Colonic mucosa (tissue), 4 donors: ENCODE data around the gene PREX1. TPM values are rescaled to one million over a fixed set of nuclear protein-coding genes. Genes with fewer than 3 reads are reported as not detected.
A peak's percentile ranks its signal among the peaks of the same experiment; 100 is the strongest.

Experiments
- DNase-seq: peaks from one replicate; pipeline ENCODE4 v3.0.0-alpha.2; 2020
- H3K27ac ChIP-seq: fragments of 200-600 bp; one replicate; pipeline ENCODE4 v1.8.0; 2021
- H3K27me3 ChIP-seq: fragments of 200-600 bp; one replicate; pipeline ENCODE4 v1.8.0; 2021
- H3K36me3 ChIP-seq: fragments of 200-600 bp; one replicate; pipeline ENCODE4 v1.8.0; 2021
- H3K4me1 ChIP-seq: fragments of 200-600 bp; one replicate; pipeline ENCODE4 v1.8.0; 2021; ENCODE audit warnings: mild to moderate bottlenecking
- H3K4me3 ChIP-seq: fragments of 200-600 bp; one replicate; pipeline ENCODE4 v1.8.0; 2021
- H3K9ac ChIP-seq, 2 donors: one replicate each; pipeline ENCODE4 v1.7.0; 2013; ENCODE audit warnings: control low read depth in 2 of 2, low read depth in 2 of 2, low read length in 2 of 2
- H3K9me3 ChIP-seq: fragments of 200-600 bp; one replicate; pipeline ENCODE4 v1.8.0; 2021
- CTCF ChIP-seq: fragments of 200-600 bp; IDR thresholded peaks from one replicate; pipeline ENCODE4 v1.8.0; 2022; ENCODE audit warnings: antibody characterized with exemption, mild to moderate bottlenecking
- intact Hi-C: fragments of 100-400 bp; cut with DNase I; formaldehyde crosslinking; loops from one replicate; pipeline ENCODE4 v1.14.1; 2022
- total RNA-seq, 2 donors: library from RNA; stranded (reverse); fragmentation: NEBNext Ultra II Directional in 1 of 2; extraction: Animal tissue kit (Norgen Biotek cat#: 25700) in 1 of 2; gene quantifications; one replicate each; pipeline ENCODE4 v1.2.1, GENCODE V29; 2021
- donor health status: healthy.
- donor health status: DM: no; HTN: no; CAD: no.
- donor health status: DM: no; HTN: no; CAD: no.

Gene PREX1
- total RNA-seq, 2 donors from 2014 or later = 7.2 to 24.6 TPM

- no peak for TF ChIP-seq CTCF
- H3K4me3 ChIP-seq = no peak overlapping the region
Observed at GRCh38 chr20:48856130-48856529, 28.3 kb upstream of the PREX1 start.

DNA sequence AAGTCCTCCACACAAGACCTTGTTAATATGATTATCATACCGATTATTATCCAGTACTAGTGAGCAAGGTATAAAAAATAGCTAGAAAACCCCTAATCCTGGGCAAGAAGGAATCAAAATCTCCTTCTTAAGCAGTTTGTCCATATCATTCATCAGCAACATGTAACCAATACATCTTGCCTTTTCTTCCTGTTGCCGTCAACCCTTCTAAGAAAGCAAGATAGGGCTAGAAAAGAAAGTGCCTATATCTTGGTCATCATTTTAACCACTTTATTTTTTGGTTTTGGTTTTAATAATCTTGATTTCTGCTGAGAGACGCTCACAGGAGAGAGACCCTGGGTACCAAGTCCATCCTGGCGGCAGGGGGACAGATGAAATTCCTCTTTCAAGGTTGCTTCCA lies 27.2 kb upstream of the PREX1 start:
- no peak for TF ChIP-seq CTCF
- H3K27me3 ChIP-seq = no peaks in the 10 kb centered on the region
- H3K36me3 ChIP-seq = no peaks in the 10 kb centered on the region
- no peak overlapping the region for H3K27ac ChIP-seq
- no peak for DNase-seq
- intact Hi-C loops = no loop called here
- H3K9me3 ChIP-seq = no peaks in the 10 kb centered on the region
- no peak overlapping the region for H3K9ac ChIP-seq
- no peaks in the 10 kb centered on the region for H3K4me1 ChIP-seq
- H3K4me3 ChIP-seq = no peak overlapping the region

More at GRCh38 chr20:48856130-48856529, 28.3 kb upstream of the PREX1 start:
- H3K9ac ChIP-seq = no peak overlapping the region
- no peaks in the 10 kb centered on the region for H3K36me3 ChIP-seq
- no peak for DNase-seq
- H3K4me1 ChIP-seq = no peaks in the 10 kb centered on the region
- no peaks in the 10 kb centered on the region for H3K27me3 ChIP-seq
- intact Hi-C loops = no loop called here
- no peak overlapping the region for H3K27ac ChIP-seq
- no peaks in the 10 kb centered on the region for H3K9me3 ChIP-seq

- no peak for DNase-seq
- Histone ChIP-seq H3K9ac (no peak overlapping the region), H3K4me3 (no peak overlapping the region), H3K27me3 (no peaks in the 10 kb centered on the region), H3K4me1 (no peaks in the 10 kb centered on the region), H3K27ac (no peak overlapping the region), H3K36me3 (no peaks in the 10 kb centered on the region), H3K9me3 (no peaks in the 10 kb centered on the region)
- TF ChIP-seq CTCF = no peak
- intact Hi-C loops = no loop called here
Observed at GRCh38 chr20:48852609-48853008, 24.8 kb upstream of the PREX1 start.

DNA sequence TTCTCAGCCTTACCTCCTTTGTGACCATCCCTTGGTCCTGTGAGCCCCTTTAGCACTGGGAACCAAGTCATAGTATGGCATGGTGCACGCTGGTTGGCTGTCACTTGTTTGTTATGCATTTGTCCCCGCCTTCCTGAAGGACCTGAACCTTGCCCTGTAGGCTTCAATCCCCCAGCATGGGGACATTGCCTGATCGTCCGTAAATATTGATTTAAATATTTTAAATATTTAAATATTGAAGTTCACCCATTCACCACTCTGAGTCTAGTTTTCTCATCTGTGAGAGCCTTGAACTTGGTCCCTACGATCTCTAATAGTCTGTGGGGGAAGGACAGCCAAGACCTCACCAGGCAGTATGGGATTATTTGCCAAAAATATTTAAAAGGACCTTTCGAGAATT lies 23.8 kb upstream of the PREX1 start:
- H3K9me3 ChIP-seq = no peaks in the 10 kb centered on the region
- intact Hi-C loops = no loop called here
- H3K27me3 ChIP-seq = no peaks in the 10 kb centered on the region
- no peaks in the 10 kb centered on the region for H3K36me3 ChIP-seq
- no peak overlapping the region for H3K27ac ChIP-seq
- no peaks in the 10 kb centered on the region for H3K4me1 ChIP-seq
- H3K9ac ChIP-seq = peak overlapping the region in 1 of 2 donors; percentile 12
- no peak for TF ChIP-seq CTCF
- DNase-seq = no peak
- H3K4me3 ChIP-seq = no peak overlapping the region

- no peak for TF ChIP-seq CTCF
- Histone ChIP-seq H3K36me3 (no peaks in the 10 kb centered on the region), H3K4me1 (no peaks in the 10 kb centered on the region), H3K4me3 (no peak overlapping the region), H3K27ac (no peak overlapping the region), H3K27me3 (no peaks in the 10 kb centered on the region), H3K9me3 (no peaks in the 10 kb centered on the region), H3K9ac (no peak overlapping the region)
- DNase-seq = no peak
- intact Hi-C loops = no loop called here
Observed at GRCh38 chr20:48850977-48851299, 23.1 kb upstream of the PREX1 start.
